Stimulated activated CD8-positive, alpha-beta memory T cell treated with anti-CD3 and anti-CD28 coated beads, Interleukin-4, amount 100 ng/mL, for 24 hours (primary cell): ENCODE measurements around the gene MEIOC.
A peak's percentile ranks its signal among the peaks of the same experiment; 100 is the strongest.
"Not testable (repeated sequence)": the region's sequence is repeated elsewhere in the genome, so short reads cannot be mapped to it uniquely, and the experiment has no call there.

Experiments
- DNase-seq: peaks from one replicate; pipeline ENCODE4 v3.0.0-alpha.2; 2020; ENCODE audit warnings: low read depth

MEIOC gene

GRCh38 chr17:44655983-44656710 is at the start of gene MEIOC:
MEIOC (plus strand) TSS chr17:44656468; CDS start chr17:44656614, 146 bp downstream.
- DNase-seq: peak; percentile 34

GRCh38 chr17:44606658-44607057 is 49.6 kb upstream of the MEIOC start:
- no peak for DNase-seq

- DNase-seq: no peak
Measured at GRCh38 chr17:44607836-44608690, 48.2 kb upstream of the MEIOC start.

- DNase-seq: no peak
Measured at GRCh38 chr17:44608727-44609435, 47.4 kb upstream of the MEIOC start.

- no peak for DNase-seq
Measured at GRCh38 chr17:44610331-44610730, 45.9 kb upstream of the MEIOC start.

- no peak for DNase-seq
Measured at GRCh38 chr17:44610871-44611270, 45.4 kb upstream of the MEIOC start.

- DNase-seq: no peak
Measured at GRCh38 chr17:44614862-44615261, 41.4 kb upstream of the MEIOC start.

GRCh38 chr17:44618652-44619051 is 37.6 kb upstream of the MEIOC start:
- not testable (repeated sequence) for DNase-seq

GRCh38 chr17:44623070-44623725 is 33.1 kb upstream of the MEIOC start:
- no peak for DNase-seq

- no peak for DNase-seq
Measured at GRCh38 chr17:44627513-44628242, 28.6 kb upstream of the MEIOC start.

- DNase-seq: no peak
Measured at GRCh38 chr17:44628243-44629188, 27.8 kb upstream of the MEIOC start.

- no peak for DNase-seq
Measured at GRCh38 chr17:44629314-44629713, 27.0 kb upstream of the MEIOC start.

- no peak for DNase-seq
Measured at GRCh38 chr17:44630703-44631102, 25.6 kb upstream of the MEIOC start.

GRCh38 chr17:44633998-44634397 is 22.3 kb upstream of the MEIOC start:
- DNase-seq: no peak

GRCh38 chr17:44634401-44634800 is 21.9 kb upstream of the MEIOC start:
- not testable (repeated sequence) for DNase-seq

GRCh38 chr17:44636562-44636961 is 19.7 kb upstream of the MEIOC start:
- DNase-seq: no peak

GRCh38 chr17:44637066-44637465 is 19.2 kb upstream of the MEIOC start:
- no peak for DNase-seq

- no peak for DNase-seq
Measured at GRCh38 chr17:44642834-44643233, 13.4 kb upstream of the MEIOC start.

GRCh38 chr17:44645341-44645740 is 10.9 kb upstream of the MEIOC start:
- DNase-seq: no peak

GRCh38 chr17:44646280-44646679 is 10.0 kb upstream of the MEIOC start:
- no peak for DNase-seq
